Endodermal cell (in vitro differentiated cells): ENCODE results near the gene ATP7A. TPM values are rescaled to one million over a fixed set of nuclear protein-coding genes. Genes with fewer than 3 reads are reported as not detected.
"Not testable (repeated sequence)": the region's sequence is repeated elsewhere in the genome, so short reads cannot be mapped to it uniquely, and the experiment has no call there.

ENCODE experiments used
- DNase-seq: peaks from one replicate; pipeline ENCODE4 v3.0.0-alpha.2; 2017
- H3K27ac ChIP-seq: 2 replicates; pipeline ENCODE4 v1.5.1; 2013; ENCODE audit warnings: mild to moderate bottlenecking, low read depth, low read length, moderate library complexity
- H3K27me3 ChIP-seq: 2 replicates; pipeline ENCODE4 v1.6.1; 2013; ENCODE audit warnings: mild to moderate bottlenecking, low read length, moderate library complexity; ENCODE audit not compliant: insufficient read depth, control insufficient read depth, poor library complexity, severe bottlenecking
- H3K36me3 ChIP-seq: 2 replicates; pipeline ENCODE4 v1.7.0; 2013; ENCODE audit warnings: mild to moderate bottlenecking, low read length, moderate library complexity; ENCODE audit not compliant: control insufficient read depth, insufficient read depth
- H3K4me1 ChIP-seq: one replicate; pipeline ENCODE4 v1.7.0; 2013; ENCODE audit warnings: low read length; ENCODE audit not compliant: control insufficient read depth, insufficient read depth
- H3K4me3 ChIP-seq: 2 replicates; pipeline ENCODE4 v1.5.1; 2013; ENCODE audit warnings: mild to moderate bottlenecking, low read length, moderate library complexity
- H3K9ac ChIP-seq: 2 replicates; pipeline ENCODE4 v1.6.1; 2013; ENCODE audit warnings: mild to moderate bottlenecking, low read length, moderate library complexity; ENCODE audit not compliant: poor library complexity, severe bottlenecking; ENCODE audit errors: extremely low read depth
- H3K9me3 ChIP-seq: 2 replicates; pipeline ENCODE4 v1.6.1; 2013; ENCODE audit warnings: mild to moderate bottlenecking, low read length, moderate library complexity; ENCODE audit not compliant: control insufficient read depth
- H3K27ac Mint-ChIP-seq: 2 replicates; pipeline ENCODE4 v1.8.0; 2020; ENCODE audit warnings: mixed read lengths
- H3K27me3 Mint-ChIP-seq: 2 replicates; pipeline ENCODE4 v1.8.0; 2021; ENCODE audit warnings: mild to moderate bottlenecking, mixed read lengths; ENCODE audit not compliant: insufficient read depth
- H3K36me3 Mint-ChIP-seq: 2 replicates; pipeline ENCODE4 v1.8.0; 2020; ENCODE audit warnings: low read depth, mixed read lengths
- H3K4me1 Mint-ChIP-seq: 2 replicates; pipeline ENCODE4 v1.8.0; 2020; ENCODE audit warnings: mixed read lengths
- H3K4me3 Mint-ChIP-seq: 2 replicates; pipeline ENCODE4 v1.8.0; 2020; ENCODE audit warnings: mild to moderate bottlenecking, moderate library complexity, mixed read lengths
- H3K9me3 Mint-ChIP-seq: 2 replicates; pipeline ENCODE4 v1.8.0; 2020; ENCODE audit warnings: mild to moderate bottlenecking, mixed read lengths
- CTCF ChIP-seq: fragments of 200-600 bp; sonication (generic); conservative IDR thresholded peaks from 2 replicates; pipeline ENCODE4 v1.5.0; 2021; ENCODE audit warnings: antibody characterized with exemption, mild to moderate bottlenecking
- WGBS, 2 experiments: methylation state at CpG; one replicate each; pipeline versions ENCODE4 v1.1.5 to v1.1.7; 2013; ENCODE audit warnings: missing lambda C conversion rate in 2 of 2, mixed read lengths in 1 of 2; ENCODE audit not compliant: insufficient coverage in 1 of 2, insufficient read length in 1 of 2; 5-methylcytosine and 5-hydroxymethylcytosine counted together
- total RNA-seq, 2 donors: library from RNA; stranded (reverse); fragmentation: NEBNext Ultra II Directional in 1 of 2; extraction: Animal tissue kit (Norgen Biotek cat#: 25700) in 1 of 2; gene quantifications; 2 replicates in 1 of 2; 3 replicates in 1 of 2; pipeline ENCODE4 v1.2.1, GENCODE V29; 2021

The ATP7A gene
- total RNA-seq, 2 donors from 2014 or later = 4.4 to 5.8 TPM

- Histone ChIP-seq H3K36me3 (no peaks in the 10 kb centered on the region), H3K27me3 (no peaks in the 10 kb centered on the region), H3K4me3 (no peak overlapping the region), H3K9me3 (peaks cover 12% of the 10 kb centered on the region), H3K4me1 (no peaks in the 10 kb centered on the region), H3K9ac (no peak overlapping the region), H3K27ac (no peak overlapping the region)
- no peak overlapping the region for H3K4me3 Mint-ChIP-seq
- H3K27me3 Mint-ChIP-seq = no peaks in the 10 kb centered on the region
- no peaks in the 10 kb centered on the region for H3K36me3 Mint-ChIP-seq
- TF ChIP-seq CTCF = no peak
- no peak overlapping the region for H3K27ac Mint-ChIP-seq
- no peaks in the 10 kb centered on the region for H3K4me1 Mint-ChIP-seq
- H3K9me3 Mint-ChIP-seq = peaks cover 59% of the 10 kb centered on the region
- no peak for DNase-seq
These were observed 163.6 kb downstream of the ATP7A start for GRCh38 chrX:78074088-78074487.

GRCh38 chrX:78075787-78076389 lies 165.4 kb downstream of the ATP7A start:
- TF ChIP-seq CTCF = no peak
- 90% methylated on average over 5 of the region's 5 CpGs; no CpG with 5 or more reads in 1 of the 2 experiments for WGBS, 2 experiments
- Histone ChIP-seq H3K9me3 (peaks cover 5% of the 10 kb centered on the region), H3K9ac (no peak overlapping the region), H3K27ac (no peak overlapping the region), H3K4me3 (no peak overlapping the region), H3K36me3 (no peaks in the 10 kb centered on the region), H3K27me3 (no peaks in the 10 kb centered on the region), H3K4me1 (no peaks in the 10 kb centered on the region)
- H3K4me1 Mint-ChIP-seq = no peaks in the 10 kb centered on the region
- peaks cover 62% of the 10 kb centered on the region for H3K9me3 Mint-ChIP-seq
- no peak overlapping the region for H3K4me3 Mint-ChIP-seq
- no peak for DNase-seq
- H3K27me3 Mint-ChIP-seq = no peaks in the 10 kb centered on the region
- H3K36me3 Mint-ChIP-seq = no peaks in the 10 kb centered on the region
- no peak overlapping the region for H3K27ac Mint-ChIP-seq

GRCh38 chrX:78081413-78081812 lies 170.9 kb downstream of the ATP7A start:
- not testable (repeated sequence) for H3K9ac ChIP-seq, H3K4me1 ChIP-seq, H3K27ac ChIP-seq, H3K27me3 Mint-ChIP-seq, H3K27ac Mint-ChIP-seq, DNase-seq, H3K36me3 ChIP-seq, H3K4me3 ChIP-seq, H3K27me3 ChIP-seq, H3K36me3 Mint-ChIP-seq, H3K9me3 ChIP-seq, H3K4me1 Mint-ChIP-seq, H3K4me3 Mint-ChIP-seq
- 98% methylated on average over 4 of the region's 6 CpGs; no CpG with 5 or more reads in 1 of the 2 experiments for WGBS, 2 experiments
- H3K9me3 Mint-ChIP-seq = peaks cover 33% of the 10 kb centered on the region

- Mint-ChIP-seq H3K27me3 (no peaks in the 10 kb centered on the region), H3K4me3 (no peak overlapping the region), H3K9me3 (peaks cover 46% of the 10 kb centered on the region), H3K4me1 (no peaks in the 10 kb centered on the region), H3K27ac (no peak overlapping the region), H3K36me3 (no peaks in the 10 kb centered on the region)
- Histone ChIP-seq H3K27ac (no peak overlapping the region), H3K27me3 (no peaks in the 10 kb centered on the region), H3K36me3 (no peaks in the 10 kb centered on the region), H3K9ac (no peak overlapping the region), H3K9me3 (no peaks in the 10 kb centered on the region), H3K4me1 (no peaks in the 10 kb centered on the region), H3K4me3 (no peak overlapping the region)
- peak; percentile 82 for DNase-seq
- peak; percentile 69 for TF ChIP-seq CTCF
- WGBS, 2 experiments = 38% methylated on average over 2 of the region's 2 CpGs; no CpG with 5 or more reads in 1 of the 2 experiments
These were observed 181.8 kb downstream of the ATP7A start for GRCh38 chrX:78092296-78092695.
